Trophoblast cell (in vitro differentiated cells and primary cell): Measurements from ENCODE around the gene STK33.
A peak's percentile ranks its signal among the peaks of the same experiment; 100 is the strongest.

Experiments used
- DNase-seq, 2 donors: peaks; one replicate each; pipeline ENCODE4 v3.0.0-alpha.2; 2016
- H2AFZ ChIP-seq: 2 replicates; pipeline ENCODE4 v1.6.1; 2013; ENCODE audit warnings: low read length, moderate library complexity, mild to moderate bottlenecking; ENCODE audit not compliant: insufficient read depth, poor library complexity
- H2AK5ac ChIP-seq: 2 replicates; pipeline ENCODE4 v1.6.1; 2013; ENCODE audit warnings: mild to moderate bottlenecking, low read length
- H2BK120ac ChIP-seq: 2 replicates; pipeline ENCODE4 v1.6.1; 2013; ENCODE audit warnings: low read length, mild to moderate bottlenecking, moderate library complexity; ENCODE audit not compliant: insufficient read depth, poor library complexity
- H2BK12ac ChIP-seq: 2 replicates; pipeline ENCODE4 v1.6.1; 2013; ENCODE audit warnings: mild to moderate bottlenecking, low read length, moderate library complexity
- H2BK5ac ChIP-seq: 2 replicates; pipeline ENCODE4 v1.6.1; 2013; ENCODE audit warnings: low read length, low read depth, moderate library complexity, mild to moderate bottlenecking; ENCODE audit not compliant: poor library complexity
- H3K14ac ChIP-seq: 2 replicates; pipeline ENCODE4 v1.6.1; 2013; ENCODE audit warnings: mild to moderate bottlenecking, low read length
- H3K18ac ChIP-seq: 2 replicates; pipeline ENCODE4 v1.6.1; 2013; ENCODE audit warnings: mild to moderate bottlenecking, low read length
- H3K23ac ChIP-seq: 2 replicates; pipeline ENCODE4 v1.6.1; 2013; ENCODE audit warnings: low read length
- H3K27ac ChIP-seq: 2 replicates; pipeline ENCODE4 v1.5.1; 2013; ENCODE audit warnings: low read depth, mild to moderate bottlenecking, inconsistent platforms, low read length, moderate library complexity
- H3K27me3 ChIP-seq: 2 replicates; pipeline ENCODE4 v1.6.1; 2013; ENCODE audit warnings: inconsistent platforms, mild to moderate bottlenecking, low read length, moderate library complexity; ENCODE audit not compliant: insufficient read depth
- H3K36me3 ChIP-seq, 2 experiments: 1 replicate in 1 of 2; 2 replicates in 1 of 2; pipeline ENCODE4 v1.6.1; 2013; ENCODE audit warnings: low read length in 2 of 2, mild to moderate bottlenecking in 2 of 2, moderate library complexity in 1 of 2; ENCODE audit not compliant: insufficient read depth in 2 of 2, control insufficient read depth in 1 of 2
- H3K4ac ChIP-seq: 2 replicates; pipeline ENCODE4 v1.6.1; 2013; ENCODE audit warnings: low read depth, mild to moderate bottlenecking, low read length, moderate library complexity
- H3K4me1 ChIP-seq, 2 experiments: 1 replicate in 1 of 2; 2 replicates in 1 of 2; pipeline ENCODE4 v1.6.1; 2013; ENCODE audit warnings: low read length in 2 of 2, mild to moderate bottlenecking in 2 of 2, moderate library complexity in 1 of 2; ENCODE audit not compliant: insufficient read depth in 2 of 2, control insufficient read depth in 1 of 2
- H3K4me2 ChIP-seq: 2 replicates; pipeline ENCODE4 v1.6.1; 2013; ENCODE audit warnings: inconsistent platforms, mild to moderate bottlenecking, low read length, moderate library complexity
- H3K4me3 ChIP-seq: 2 replicates; pipeline ENCODE4 v1.5.1; 2013; ENCODE audit warnings: mild to moderate bottlenecking, low read depth, low read length, inconsistent platforms
- H3K79me1 ChIP-seq: one replicate; pipeline ENCODE4 v1.6.1; 2013; ENCODE audit warnings: low read length
- H3K79me2 ChIP-seq: 2 replicates; pipeline ENCODE4 v1.6.1; 2013; ENCODE audit warnings: low read length, mild to moderate bottlenecking; ENCODE audit not compliant: control insufficient read depth, insufficient read depth, poor library complexity
- H3K9ac ChIP-seq: 2 replicates; pipeline ENCODE4 v1.6.1; 2013; ENCODE audit warnings: mild to moderate bottlenecking, low read length
- H3K9me3 ChIP-seq: 2 replicates; pipeline ENCODE4 v1.6.1; 2013; ENCODE audit warnings: low read depth, mild to moderate bottlenecking, control low read depth, inconsistent platforms, low read length; ENCODE audit not compliant: insufficient read depth
- H4K12ac ChIP-seq: 2 replicates; pipeline ENCODE4 v1.6.1; 2013; ENCODE audit warnings: low read depth, mild to moderate bottlenecking, low read length, moderate library complexity
- H4K8ac ChIP-seq: 2 replicates; pipeline ENCODE4 v1.6.1; 2013; ENCODE audit warnings: low read depth, mild to moderate bottlenecking, low read length, moderate library complexity
- H4K91ac ChIP-seq: one replicate; pipeline ENCODE4 v1.6.1; 2013; ENCODE audit warnings: low read depth, mild to moderate bottlenecking, low read length, moderate library complexity
- WGBS: extraction: QIAGEN DNeasy Blood & Tissue Kit; methylation state at CpG from one replicate; pipeline ENCODE4 v1.1.7; 2013; ENCODE audit warnings: missing lambda C conversion rate; ENCODE audit not compliant: insufficient read length, insufficient coverage; ENCODE audit errors: extremely low coverage; 5-methylcytosine and 5-hydroxymethylcytosine counted together

STK33 gene

DNA sequence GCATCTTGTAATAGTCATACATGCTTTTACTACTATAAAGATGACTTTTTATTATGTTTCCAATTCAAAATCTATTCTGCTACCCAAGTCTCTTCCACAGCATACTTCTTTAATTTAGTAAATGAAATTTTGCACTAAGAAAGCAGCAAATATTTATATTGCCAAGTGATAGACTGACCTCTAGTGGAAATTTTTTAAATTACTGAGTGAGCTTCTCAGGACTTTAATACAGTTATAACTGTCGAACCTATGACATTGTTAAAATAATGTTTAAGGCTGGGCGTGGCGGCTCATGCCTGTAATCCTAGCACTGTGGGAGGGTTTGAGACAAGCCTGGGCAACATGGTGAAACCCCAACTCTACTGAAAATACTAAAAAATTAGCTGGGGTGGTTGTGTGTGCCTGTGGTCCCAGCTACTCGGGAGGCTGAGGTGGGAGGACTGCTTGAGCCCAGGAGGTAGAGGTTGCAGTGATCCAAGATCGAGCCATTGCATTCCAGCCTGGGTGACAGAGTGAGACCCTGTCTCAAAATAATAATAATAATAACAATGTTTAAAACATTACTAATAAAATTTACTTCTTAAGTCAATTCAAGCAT, 27.3 kb downstream of the STK33 start:
- no peaks in the 10 kb centered on the region for H3K27me3 ChIP-seq
- no peak overlapping the region for H3K27ac ChIP-seq
- no peak overlapping the region for H3K4ac ChIP-seq
- H4K91ac ChIP-seq: no peak overlapping the region
- no peak overlapping the region for H3K14ac ChIP-seq
- peak in 1 of 2 donors; percentile 87 for DNase-seq
- no peak overlapping the region for H4K12ac ChIP-seq
- no peak overlapping the region for H2AK5ac ChIP-seq
- no peak overlapping the region for H4K8ac ChIP-seq
- no peak overlapping the region for H3K4me2 ChIP-seq
- H3K9ac ChIP-seq: no peak overlapping the region
- no peak overlapping the region for H2BK12ac ChIP-seq
- H3K4me1 ChIP-seq: no peaks in the 10 kb centered on the region
- H2AFZ ChIP-seq: no peak overlapping the region
- H3K79me2 ChIP-seq: no peaks in the 10 kb centered on the region
- no CpG with 5 or more reads among the region's 5 CpGs for WGBS
- H2BK5ac ChIP-seq: no peak overlapping the region
- H3K79me1 ChIP-seq: no peaks in the 10 kb centered on the region
- H3K9me3 ChIP-seq: no peaks in the 10 kb centered on the region
- no peak overlapping the region for H3K23ac ChIP-seq
- H3K18ac ChIP-seq: no peak overlapping the region
- H3K36me3 ChIP-seq: no peaks in the 10 kb centered on the region
- no peak overlapping the region for H2BK120ac ChIP-seq
- H3K4me3 ChIP-seq: no peak overlapping the region

- no peak overlapping the region for H4K91ac ChIP-seq
- no peaks in the 10 kb centered on the region for H3K4me1 ChIP-seq
- H3K79me1 ChIP-seq: no peaks in the 10 kb centered on the region
- no peak overlapping the region for H4K8ac ChIP-seq
- WGBS: no CpG with 5 or more reads among the region's 2 CpGs
- no peak for DNase-seq
- no peak overlapping the region for H3K27ac ChIP-seq
- H3K4ac ChIP-seq: no peak overlapping the region
- H3K36me3 ChIP-seq: no peaks in the 10 kb centered on the region
- no peak overlapping the region for H3K23ac ChIP-seq
- no peak overlapping the region for H2BK120ac ChIP-seq
- no peak overlapping the region for H3K14ac ChIP-seq
- H3K79me2 ChIP-seq: no peaks in the 10 kb centered on the region
- H3K4me2 ChIP-seq: no peak overlapping the region
- no peak overlapping the region for H2AFZ ChIP-seq
- H3K4me3 ChIP-seq: no peak overlapping the region
- no peak overlapping the region for H2AK5ac ChIP-seq
- H3K18ac ChIP-seq: no peak overlapping the region
- H3K27me3 ChIP-seq: no peaks in the 10 kb centered on the region
- H4K12ac ChIP-seq: no peak overlapping the region
- H2BK12ac ChIP-seq: no peak overlapping the region
- no peak overlapping the region for H2BK5ac ChIP-seq
- no peaks in the 10 kb centered on the region for H3K9me3 ChIP-seq
- no peak overlapping the region for H3K9ac ChIP-seq
Observed at GRCh38 chr11:8564526-8564925, 29.5 kb downstream of the STK33 start.

DNA sequence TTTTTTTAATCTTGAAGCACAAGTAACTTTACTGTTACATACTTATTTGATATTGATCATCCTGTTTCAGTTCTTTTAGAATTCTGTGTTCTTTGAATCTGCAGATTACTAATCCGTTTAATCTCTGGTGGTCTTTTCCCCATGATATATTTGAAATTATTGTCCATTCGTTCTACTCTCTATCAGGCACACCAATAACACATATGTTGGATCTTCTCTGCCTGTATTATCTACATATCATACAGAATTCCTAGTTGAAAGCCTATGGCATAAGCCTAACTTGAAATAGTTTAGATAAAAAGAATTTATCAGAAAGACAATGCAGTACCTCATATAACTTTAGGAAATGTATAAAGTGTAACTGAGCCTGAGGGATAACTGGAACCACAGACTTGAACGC, 32.6 kb downstream of the STK33 start:
- Histone ChIP-seq H3K4me3 (no peak overlapping the region), H3K18ac (no peak overlapping the region), H3K27ac (no peak overlapping the region), H3K9me3 (no peaks in the 10 kb centered on the region), H3K79me1 (no peaks in the 10 kb centered on the region), H2BK12ac (no peak overlapping the region), H2AK5ac (no peak overlapping the region), H2AFZ (no peak overlapping the region), H3K4me2 (no peak overlapping the region), H4K91ac (no peak overlapping the region), H2BK120ac (no peak overlapping the region), H4K8ac (no peak overlapping the region), H3K14ac (no peak overlapping the region), H3K36me3 (no peaks in the 10 kb centered on the region), H3K9ac (no peak overlapping the region), H4K12ac (no peak overlapping the region), H3K4ac (no peak overlapping the region), H3K23ac (no peak overlapping the region), H3K4me1 (no peaks in the 10 kb centered on the region), H3K79me2 (no peaks in the 10 kb centered on the region), H2BK5ac (no peak overlapping the region), H3K27me3 (no peaks in the 10 kb centered on the region)
- DNase-seq: no peak
- WGBS: no CpG with 5 or more reads among the region's 3 CpGs

- Histone ChIP-seq H3K18ac (no peak overlapping the region), H4K91ac (no peak overlapping the region), H3K4ac (no peak overlapping the region), H4K8ac (no peak overlapping the region), H3K27me3 (no peaks in the 10 kb centered on the region), H2AK5ac (no peak overlapping the region), H3K9me3 (no peaks in the 10 kb centered on the region), H3K14ac (no peak overlapping the region), H3K4me2 (no peak overlapping the region), H4K12ac (no peak overlapping the region), H3K23ac (peak overlapping the region; percentile 58), H2BK12ac (no peak overlapping the region), H2AFZ (no peak overlapping the region), H3K79me2 (no peaks in the 10 kb centered on the region), H3K36me3 (no peaks in the 10 kb centered on the region), H3K79me1 (no peaks in the 10 kb centered on the region), H3K4me3 (no peak overlapping the region), H3K9ac (no peak overlapping the region), H3K27ac (no peak overlapping the region), H2BK120ac (no peak overlapping the region), H2BK5ac (no peak overlapping the region), H3K4me1 (no peaks in the 10 kb centered on the region)
- peak; percentile 86 to 89 for DNase-seq
- no CpG with 5 or more reads among the region's 4 CpGs for WGBS
Observed at GRCh38 chr11:8558436-8558835, 35.6 kb downstream of the STK33 start.
